OCI-LY1 (cell line): ENCODE results near the gene EFNA2.

Experiments used
- CTCF ChIP-seq: fragments of 200-600 bp; sonication (generic), shearing (Covaris generic); IDR thresholded peaks from 2 replicates; pipeline ENCODE4 v1.5.1; 2017; ENCODE audit warnings: mild to moderate bottlenecking, antibody characterized with exemption, low read length, moderate library complexity, mixed read lengths
- EZH2 ChIP-seq: fragments of 200-600 bp; sonication (generic), shearing (Covaris generic); IDR thresholded peaks from 2 replicates; pipeline ENCODE4 v1.8.0; 2017; ENCODE audit warnings: borderline replicate concordance, mixed run types, mild to moderate bottlenecking, antibody characterized with exemption, low read length, moderate library complexity, mixed read lengths

DNA sequence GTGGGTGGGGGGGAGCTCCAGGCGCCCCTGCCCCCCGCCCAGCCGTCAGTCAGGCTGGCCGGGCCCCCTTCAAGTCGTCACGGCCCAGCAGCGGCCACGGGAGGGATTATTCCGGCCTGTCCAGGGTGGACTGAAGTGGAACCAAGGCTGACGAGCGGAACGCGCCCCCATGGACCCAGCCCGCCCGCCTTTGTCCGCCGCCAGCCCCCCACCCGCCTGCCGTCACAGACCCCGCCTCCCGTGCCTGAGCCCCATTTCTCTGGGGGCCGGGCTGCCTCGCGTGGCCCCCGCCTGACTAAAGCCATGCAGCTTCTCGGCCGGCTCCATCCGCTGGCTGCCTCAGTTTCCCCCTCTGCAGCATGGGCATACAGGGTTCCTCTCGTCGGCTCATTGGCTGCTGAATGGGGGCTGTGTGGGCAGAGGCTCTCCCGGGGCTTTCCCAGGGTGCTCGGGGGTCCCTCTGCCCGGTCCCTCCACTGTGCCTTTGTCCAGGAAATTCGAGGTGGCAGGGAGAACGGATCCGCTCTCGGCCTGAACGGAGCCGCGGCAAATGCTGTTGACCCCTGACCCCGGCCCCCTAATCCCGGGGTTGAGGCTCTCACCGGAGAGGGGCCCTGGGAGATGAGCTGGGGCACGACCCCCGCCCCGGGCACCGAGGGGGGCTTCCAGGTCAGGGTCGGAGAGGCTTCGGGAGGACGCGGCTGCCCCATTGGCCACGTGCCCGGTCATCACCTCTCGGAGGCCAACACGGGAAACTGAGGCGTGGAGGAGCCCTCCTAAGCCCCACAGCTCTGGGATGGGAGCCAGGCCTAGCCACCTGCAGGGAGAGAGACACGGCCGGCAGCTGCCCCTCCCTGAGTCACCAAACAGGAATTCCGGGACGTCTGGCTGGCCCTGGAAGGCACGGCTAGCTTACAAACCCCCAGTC lies 27.4 kb downstream of the EFNA2 start:
- no peak for TF ChIP-seq CTCF
- no peak for TF ChIP-seq EZH2
